Gastroesophageal sphincter (tissue), 3 donors: ENCODE measurements around the gene WFDC1.

ENCODE experiments used
- CTCF ChIP-seq, 4 experiments: fragments of 200-600 bp in 2 of 4; fragments of 450-650 bp in 2 of 4; sonication (generic) in 1 of 4; IDR thresholded peaks; one replicate each; pipeline ENCODE4 v1.5.1; 2017 to 2019; ENCODE audit warnings: antibody characterized with exemption in 4 of 4, mild to moderate bottlenecking in 2 of 4, moderate library complexity in 2 of 4
- EP300 ChIP-seq: sonication (generic); formaldehyde crosslinking; IDR thresholded peaks from one replicate; pipeline ENCODE4 v1.6.1; 2017; ENCODE audit warnings: antibody characterized with exemption, mild to moderate bottlenecking
- POLR2A ChIP-seq, 2 donors: fragments of 450-650 bp; IDR thresholded peaks; one replicate each; pipeline ENCODE4 v1.6.1; 2017; ENCODE audit warnings: antibody characterized with exemption in 2 of 2, mild to moderate bottlenecking in 2 of 2, moderate library complexity in 1 of 2
- POLR2AphosphoS5 ChIP-seq: sonication (generic); formaldehyde crosslinking; IDR thresholded peaks from one replicate; pipeline ENCODE4 v1.6.1; 2017; ENCODE audit warnings: antibody characterized with exemption

GRCh38 chr16:84330685-84331050, 36.0 kb downstream of the WFDC1 start:
- TF ChIP-seq CTCF (IDR thresholded peaks at IDR 0.05) (no peak), POLR2A (IDR thresholded peaks at IDR 0.05) (no peak), POLR2AphosphoS5 (no peak), EP300 (no peak)
